HEK293 (cell line): ENCODE data around the gene JPH3.
A peak's percentile ranks its signal among the peaks of the same experiment; 100 is the strongest.

Experiments used
- AEBP2 ChIP-seq: fragments of 450-650 bp; formaldehyde crosslinking; IDR thresholded peaks from 2 replicates; pipeline ENCODE4 v1.5.1; 2016; ENCODE audit warnings: missing biosample characterization, missing genetic modification characterization, borderline replicate concordance
- ATF2 ChIP-seq: fragments of 450-650 bp; formaldehyde crosslinking; IDR thresholded peaks from 2 replicates; pipeline ENCODE4 v1.5.1; 2016; ENCODE audit warnings: missing biosample characterization, missing genetic modification characterization, low read depth
- KLF16 ChIP-seq: fragments of 450-650 bp; formaldehyde crosslinking; IDR thresholded peaks from 2 replicates; pipeline ENCODE4 v1.5.1; 2017; ENCODE audit warnings: missing biosample characterization, missing genetic modification characterization
- MYNN ChIP-seq: fragments of 450-650 bp; formaldehyde crosslinking; IDR thresholded peaks from 2 replicates; pipeline ENCODE4 v1.5.1; 2016; ENCODE audit warnings: missing biosample characterization, missing genetic modification characterization, borderline replicate concordance
- MZF1 ChIP-seq: fragments of 450-650 bp; formaldehyde crosslinking; IDR thresholded peaks from 2 replicates; pipeline ENCODE4 v1.5.1; 2017; ENCODE audit warnings: missing biosample characterization, missing genetic modification characterization, borderline replicate concordance
- ZBTB8A ChIP-seq: fragments of 450-650 bp; formaldehyde crosslinking; IDR thresholded peaks from 2 replicates; pipeline ENCODE4 v1.5.1; 2016; ENCODE audit warnings: missing biosample characterization, missing genetic modification characterization
- ZIC2 ChIP-seq: fragments of 450-650 bp; formaldehyde crosslinking; IDR thresholded peaks from 2 replicates; pipeline ENCODE4 v1.5.1; 2016; ENCODE audit warnings: missing biosample characterization, missing genetic modification characterization
- ZNF112 ChIP-seq: fragments of 450-650 bp; formaldehyde crosslinking; IDR thresholded peaks from 2 replicates; pipeline ENCODE4 v1.5.0; 2017; ENCODE audit warnings: missing biosample characterization, missing genetic modification characterization
- ZNF140 ChIP-seq: fragments of 450-650 bp; formaldehyde crosslinking; IDR thresholded peaks from 2 replicates; pipeline ENCODE4 v1.5.1; 2016; ENCODE audit warnings: missing biosample characterization, missing genetic modification characterization
- ZNF169 ChIP-seq: fragments of 450-650 bp; formaldehyde crosslinking; IDR thresholded peaks from 2 replicates; pipeline ENCODE4 v1.5.1; 2016; ENCODE audit warnings: missing biosample characterization, missing genetic modification characterization
- ZNF2 ChIP-seq: fragments of 450-650 bp; formaldehyde crosslinking; IDR thresholded peaks from 2 replicates; pipeline ENCODE4 v1.5.1; 2016; ENCODE audit warnings: missing biosample characterization, missing genetic modification characterization
- ZNF214 ChIP-seq: fragments of 450-650 bp; formaldehyde crosslinking; IDR thresholded peaks from 2 replicates; pipeline ENCODE4 v1.5.1; 2017; ENCODE audit warnings: missing biosample characterization, mild to moderate bottlenecking, missing genetic modification characterization, borderline replicate concordance
- ZNF354C ChIP-seq: fragments of 450-650 bp; formaldehyde crosslinking; IDR thresholded peaks from 2 replicates; pipeline ENCODE4 v1.5.1; 2016; ENCODE audit warnings: missing biosample characterization, missing genetic modification characterization, low read depth, borderline replicate concordance
- ZNF394 ChIP-seq: fragments of 450-650 bp; formaldehyde crosslinking; IDR thresholded peaks from 2 replicates; pipeline ENCODE4 v1.5.1; 2016; ENCODE audit warnings: missing biosample characterization, missing genetic modification characterization, mild to moderate bottlenecking, moderate library complexity, borderline replicate concordance
- ZNF423 ChIP-seq: fragments of 450-650 bp; formaldehyde crosslinking; IDR thresholded peaks from 2 replicates; pipeline ENCODE4 v1.5.1; 2016; ENCODE audit warnings: missing biosample characterization, missing genetic modification characterization
- ZNF488 ChIP-seq: fragments of 450-650 bp; formaldehyde crosslinking; IDR thresholded peaks from 2 replicates; pipeline ENCODE4 v1.5.1; 2016; ENCODE audit warnings: missing biosample characterization, missing genetic modification characterization
- ZNF596 ChIP-seq: fragments of 450-650 bp; IDR thresholded peaks from 2 replicates; pipeline ENCODE4 v1.5.0; 2018; ENCODE audit warnings: missing biosample characterization, mild to moderate bottlenecking, missing genetic modification characterization, moderate library complexity
- ZNF645 ChIP-seq: fragments of 450-650 bp; formaldehyde crosslinking; IDR thresholded peaks from 2 replicates; pipeline ENCODE4; 2016; ENCODE audit warnings: missing biosample characterization, missing genetic modification characterization
- ZNF654 ChIP-seq: fragments of 450-650 bp; formaldehyde crosslinking; IDR thresholded peaks from 2 replicates; pipeline ENCODE4 v1.5.1; 2016; ENCODE audit warnings: low read depth, missing biosample characterization, missing genetic modification characterization
- ZNF660 ChIP-seq: fragments of 450-650 bp; IDR thresholded peaks from 2 replicates; pipeline ENCODE4 v1.5.1; 2018; ENCODE audit warnings: missing biosample characterization, mild to moderate bottlenecking, missing genetic modification characterization
- ZNF785 ChIP-seq: fragments of 450-650 bp; formaldehyde crosslinking; IDR thresholded peaks from 2 replicates; pipeline ENCODE4 v1.5.1; 2016; ENCODE audit warnings: missing biosample characterization, missing genetic modification characterization
- ZNF830 ChIP-seq: fragments of 450-650 bp; IDR thresholded peaks from 2 replicates; pipeline ENCODE4 v1.5.0; 2018; ENCODE audit warnings: missing biosample characterization, missing genetic modification characterization, low read depth, mild to moderate bottlenecking, moderate library complexity
- ZXDB ChIP-seq: fragments of 450-650 bp; formaldehyde crosslinking; IDR thresholded peaks from 2 replicates; pipeline ENCODE4 v1.5.1; 2016; ENCODE audit warnings: missing biosample characterization, missing genetic modification characterization
- TF ChIP-seq, protein P1 (sequence below): fragments of 450-650 bp; formaldehyde crosslinking; IDR thresholded peaks from 2 replicates; pipeline ENCODE4 v1.5.1; 2017; ENCODE audit warnings: missing biosample characterization, missing genetic modification characterization
- TF ChIP-seq, protein P2 (sequence below): fragments of 450-650 bp; formaldehyde crosslinking; IDR thresholded peaks from 2 replicates; pipeline ENCODE4 v1.5.1; 2016; ENCODE audit warnings: missing biosample characterization, missing genetic modification characterization
- TF ChIP-seq, protein P3 (sequence below): fragments of 450-650 bp; formaldehyde crosslinking; IDR thresholded peaks from 2 replicates; pipeline ENCODE4 v1.5.1; 2017; ENCODE audit warnings: missing biosample characterization, missing genetic modification characterization
- TF ChIP-seq, protein P4 (sequence below): fragments of 450-650 bp; formaldehyde crosslinking; IDR thresholded peaks from 2 replicates; pipeline ENCODE4 v1.5.1; 2016; ENCODE audit warnings: missing biosample characterization, missing genetic modification characterization

JPH3 gene

GRCh38 chr16:87636050-87636684, 33.9 kb downstream of the JPH3 start (continued):
- TF ChIP-seq, protein P1, sequence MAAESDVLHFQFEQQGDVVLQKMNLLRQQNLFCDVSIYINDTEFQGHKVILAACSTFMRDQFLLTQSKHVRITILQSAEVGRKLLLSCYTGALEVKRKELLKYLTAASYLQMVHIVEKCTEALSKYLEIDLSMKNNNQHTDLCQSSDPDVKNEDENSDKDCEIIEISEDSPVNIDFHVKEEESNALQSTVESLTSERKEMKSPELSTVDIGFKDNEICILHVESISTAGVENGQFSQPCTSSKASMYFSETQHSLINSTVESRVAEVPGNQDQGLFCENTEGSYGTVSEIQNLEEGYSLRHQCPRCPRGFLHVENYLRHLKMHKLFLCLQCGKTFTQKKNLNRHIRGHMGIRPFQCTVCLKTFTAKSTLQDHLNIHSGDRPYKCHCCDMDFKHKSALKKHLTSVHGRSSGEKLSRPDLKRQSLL (tag by site-specific recombination) = 0 out of 2 replicates have a peak, but pooled peaks have one; percentile 27
- TF ChIP-seq ZNF394 (tag by site-specific recombination) = peak; percentile 62; the same call in 1 of the 2 replicates
- TF ChIP-seq ZIC2 = no peak
- TF ChIP-seq ATF2 = no peak
- no peak for TF ChIP-seq AEBP2 (tag by site-specific recombination)
- peak; percentile 57; the same call in 1 of the 2 replicates for TF ChIP-seq ZNF660
- no peak for TF ChIP-seq ZNF354C (tag by site-specific recombination)
- TF ChIP-seq ZNF596 (tag by site-specific recombination) = no peak
- TF ChIP-seq ZNF169 (tag by site-specific recombination) = no peak
- TF ChIP-seq, protein P2, sequence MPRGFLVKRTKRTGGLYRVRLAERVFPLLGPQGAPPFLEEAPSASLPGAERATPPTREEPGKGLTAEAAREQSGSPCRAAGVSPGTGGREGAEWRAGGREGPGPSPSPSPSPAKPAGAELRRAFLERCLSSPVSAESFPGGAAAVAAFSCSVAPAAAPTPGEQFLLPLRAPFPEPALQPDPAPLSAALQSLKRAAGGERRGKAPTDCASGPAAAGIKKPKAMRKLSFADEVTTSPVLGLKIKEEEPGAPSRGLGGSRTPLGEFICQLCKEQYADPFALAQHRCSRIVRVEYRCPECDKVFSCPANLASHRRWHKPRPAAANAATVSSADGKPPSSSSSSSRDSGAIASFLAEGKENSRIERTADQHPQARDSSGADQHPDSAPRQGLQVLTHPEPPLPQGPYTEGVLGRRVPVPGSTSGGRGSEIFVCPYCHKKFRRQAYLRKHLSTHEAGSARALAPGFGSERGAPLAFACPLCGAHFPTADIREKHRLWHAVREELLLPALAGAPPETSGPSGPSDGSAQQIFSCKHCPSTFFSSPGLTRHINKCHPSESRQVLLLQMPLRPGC (tag by site-specific recombination) = no peak
- no peak for TF ChIP-seq ZBTB8A (tag by site-specific recombination)
- TF ChIP-seq ZNF645 (tag by site-specific recombination) = no peak
- 0 out of 2 replicates have a peak, but pooled peaks have one; percentile 24 for TF ChIP-seq ZXDB (tag by site-specific recombination)
- TF ChIP-seq ZNF830 (tag by site-specific recombination) = no peak
- no peak for TF ChIP-seq ZNF423 (tag by site-specific recombination)
- TF ChIP-seq ZNF654 (tag by site-specific recombination) = peak; percentile 57
- no peak for TF ChIP-seq ZNF785 (tag by site-specific recombination)
- TF ChIP-seq ZNF2 (tag by site-specific recombination) = no peak
- TF ChIP-seq, protein P3, sequence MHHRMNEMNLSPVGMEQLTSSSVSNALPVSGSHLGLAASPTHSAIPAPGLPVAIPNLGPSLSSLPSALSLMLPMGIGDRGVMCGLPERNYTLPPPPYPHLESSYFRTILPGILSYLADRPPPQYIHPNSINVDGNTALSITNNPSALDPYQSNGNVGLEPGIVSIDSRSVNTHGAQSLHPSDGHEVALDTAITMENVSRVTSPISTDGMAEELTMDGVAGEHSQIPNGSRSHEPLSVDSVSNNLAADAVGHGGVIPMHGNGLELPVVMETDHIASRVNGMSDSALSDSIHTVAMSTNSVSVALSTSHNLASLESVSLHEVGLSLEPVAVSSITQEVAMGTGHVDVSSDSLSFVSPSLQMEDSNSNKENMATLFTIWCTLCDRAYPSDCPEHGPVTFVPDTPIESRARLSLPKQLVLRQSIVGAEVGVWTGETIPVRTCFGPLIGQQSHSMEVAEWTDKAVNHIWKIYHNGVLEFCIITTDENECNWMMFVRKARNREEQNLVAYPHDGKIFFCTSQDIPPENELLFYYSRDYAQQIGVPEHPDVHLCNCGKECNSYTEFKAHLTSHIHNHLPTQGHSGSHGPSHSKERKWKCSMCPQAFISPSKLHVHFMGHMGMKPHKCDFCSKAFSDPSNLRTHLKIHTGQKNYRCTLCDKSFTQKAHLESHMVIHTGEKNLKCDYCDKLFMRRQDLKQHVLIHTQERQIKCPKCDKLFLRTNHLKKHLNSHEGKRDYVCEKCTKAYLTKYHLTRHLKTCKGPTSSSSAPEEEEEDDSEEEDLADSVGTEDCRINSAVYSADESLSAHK = no peak
- no peak for TF ChIP-seq ZNF214 (tag by site-specific recombination)
- TF ChIP-seq ZNF488 (tag by site-specific recombination) = no peak
- no peak for TF ChIP-seq ZNF112 (tag by site-specific recombination)
- no peak for TF ChIP-seq MYNN (tag by site-specific recombination)
- TF ChIP-seq KLF16 (tag by site-specific recombination) = 0 out of 2 replicates have a peak, but pooled peaks have one; percentile 25
- no peak for TF ChIP-seq MZF1 (tag by site-specific recombination)
- TF ChIP-seq, protein P4, sequence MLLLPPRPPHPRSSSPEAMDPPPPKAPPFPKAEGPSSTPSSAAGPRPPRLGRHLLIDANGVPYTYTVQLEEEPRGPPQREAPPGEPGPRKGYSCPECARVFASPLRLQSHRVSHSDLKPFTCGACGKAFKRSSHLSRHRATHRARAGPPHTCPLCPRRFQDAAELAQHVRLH (tag by site-specific recombination) = no peak
- TF ChIP-seq ZNF140 (tag by site-specific recombination) = no peak
